SU-DHL-6 (cell line): ENCODE data around the gene ATG101.
A peak's percentile ranks its signal among the peaks of the same experiment; 100 is the strongest.
"Not testable (repeated sequence)": the region's sequence is repeated elsewhere in the genome, so short reads cannot be mapped to it uniquely, and the experiment has no call there.

ENCODE experiments used
- H2AFZ ChIP-seq: fragments of 200-600 bp; sonication (generic); 2 replicates; pipeline ENCODE4 v1.6.1; 2014; ENCODE audit warnings: low read depth, mild to moderate bottlenecking, moderate library complexity, mixed read lengths, antibody characterized with exemption, low read length; ENCODE audit not compliant: severe bottlenecking
- H3F3A ChIP-seq: fragments of 200-600 bp; shearing (Covaris generic); 2 replicates; pipeline ENCODE4 v1.6.0; 2016; ENCODE audit warnings: antibody characterized with exemption, mild to moderate bottlenecking; ENCODE audit not compliant: insufficient read depth
- H3K27ac ChIP-seq: fragments of 200-600 bp; sonication (generic); 2 replicates; pipeline ENCODE4 v1.5.1; 2016; ENCODE audit warnings: low read depth, mild to moderate bottlenecking, low read length, moderate library complexity, mixed read lengths
- H3K27me3 ChIP-seq: fragments of 200-600 bp; sonication (generic), shearing (Covaris generic); 2 replicates; pipeline ENCODE4 v1.6.0; 2014; ENCODE audit warnings: mild to moderate bottlenecking, low read length
- H3K36me3 ChIP-seq: fragments of 200-600 bp; sonication (generic); 2 replicates; pipeline ENCODE4 v1.6.1; 2014; ENCODE audit warnings: mild to moderate bottlenecking, low read length, mixed read lengths
- H3K4me2 ChIP-seq: fragments of 300-600, 200-600 bp; shearing (Covaris generic), sonication (generic); 2 replicates; pipeline ENCODE4 v1.6.0; 2014; ENCODE audit warnings: low read length, low read depth, mild to moderate bottlenecking; ENCODE audit not compliant: poor library complexity, severe bottlenecking
- H3K4me3 ChIP-seq: fragments of 200-600 bp; sonication (generic); 2 replicates; pipeline ENCODE4 v1.5.1; 2014; ENCODE audit warnings: antibody characterized with exemption, low read length, mild to moderate bottlenecking, mixed read lengths; ENCODE audit not compliant: insufficient read depth, poor library complexity, severe bottlenecking
- H3K79me2 ChIP-seq: fragments of 200-600 bp; sonication (generic); 2 replicates; pipeline ENCODE4 v1.6.1; 2014; ENCODE audit warnings: mild to moderate bottlenecking, low read length, moderate library complexity; ENCODE audit not compliant: insufficient read depth
- H3K9ac ChIP-seq: fragments of 200-600 bp; sonication (generic); 2 replicates; pipeline ENCODE4 v1.7.0; 2014; ENCODE audit warnings: mild to moderate bottlenecking, low read length
- H3K9me2 ChIP-seq: fragments of 200-600 bp; sonication (generic); replicated peaks from 2 replicates; pipeline ENCODE4 v1.6.1; 2014; ENCODE audit warnings: low read length; ENCODE audit not compliant: insufficient read depth
- H3K9me3 ChIP-seq: fragments of 200-600 bp; sonication (generic); 2 replicates; pipeline ENCODE4 v1.6.1; 2014; ENCODE audit warnings: low read length, mixed read lengths; ENCODE audit not compliant: insufficient read depth
- H4K20me1 ChIP-seq: fragments of 200-600 bp; sonication (generic); 2 replicates; pipeline ENCODE4 v1.6.1; 2014; ENCODE audit warnings: low read depth, mild to moderate bottlenecking, antibody characterized with exemption, low read length, moderate library complexity, mixed read lengths
- CTCF ChIP-seq: fragments of 200-600 bp; sonication (generic); IDR thresholded peaks from one replicate; pipeline ENCODE4 v1.5.1; 2017; ENCODE audit warnings: antibody characterized with exemption, mild to moderate bottlenecking, low read length, moderate library complexity; ENCODE audit not compliant: insufficient read depth, poor library complexity, severe bottlenecking
- EZH2phosphoT487 ChIP-seq: fragments of 200-600 bp; sonication (generic), shearing (Covaris generic); conservative IDR thresholded peaks from 2 replicates; pipeline ENCODE4 v1.6.1; 2018; ENCODE audit warnings: mild to moderate bottlenecking, antibody characterized with exemption, low read length, moderate library complexity, mixed read lengths

ATG101 gene

GRCh38 chr12:52096332-52097044, 26.7 kb downstream of the ATG101 start:
- Histone ChIP-seq H3K9ac (no peak overlapping the region), H2AFZ (no peak overlapping the region), H3K79me2 (no peaks in the 10 kb centered on the region), H3K4me2 (no peak overlapping the region), H4K20me1 (no peaks in the 10 kb centered on the region), H3K4me3 (no peak overlapping the region), H3K27ac (no peak overlapping the region), H3K9me2 (no peaks in the 10 kb centered on the region), H3F3A (no peaks in the 10 kb centered on the region), H3K9me3 (no peaks in the 10 kb centered on the region), H3K27me3 (no peaks in the 10 kb centered on the region), H3K36me3 (no peaks in the 10 kb centered on the region)
- TF ChIP-seq CTCF (no peak), EZH2phosphoT487 (no peak)

DNA sequence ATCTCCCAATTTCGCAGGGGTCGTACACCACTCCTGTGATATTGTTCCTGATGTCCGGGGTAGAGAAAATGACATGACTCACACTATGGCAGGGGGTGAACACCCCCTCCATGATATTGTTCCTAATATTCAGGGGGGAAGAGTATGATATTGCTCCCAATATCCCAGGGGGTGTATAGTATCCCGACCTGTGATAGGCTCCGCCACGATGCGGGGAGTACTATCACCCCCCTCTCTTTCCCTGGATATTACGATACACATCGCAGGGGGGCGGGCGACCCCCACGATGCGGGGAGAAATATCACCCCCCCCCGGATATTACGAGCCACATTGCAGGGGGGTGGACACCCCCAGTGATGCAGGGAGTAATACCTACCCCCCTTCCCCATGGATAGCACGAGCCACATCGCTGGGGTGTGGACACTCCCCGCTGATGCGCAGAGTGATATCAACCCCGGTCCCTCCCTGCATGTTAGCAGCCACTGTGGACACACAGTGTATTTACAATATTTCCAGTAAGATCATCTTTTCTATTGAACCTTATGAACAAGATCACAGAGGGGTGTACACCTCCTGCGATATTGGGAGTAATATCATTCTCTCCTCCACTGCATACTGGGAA, 27.4 kb downstream of the ATG101 start:
- Histone ChIP-seq H3F3A (no peaks in the 10 kb centered on the region), H3K36me3 (no peaks in the 10 kb centered on the region), H3K79me2 (no peaks in the 10 kb centered on the region), H3K9ac (no peak overlapping the region), H3K4me3 (no peak overlapping the region), H3K9me2 (no peaks in the 10 kb centered on the region), H2AFZ (no peak overlapping the region), H3K9me3 (no peaks in the 10 kb centered on the region), H4K20me1 (no peaks in the 10 kb centered on the region), H3K4me2 (no peak overlapping the region), H3K27ac (no peak overlapping the region), H3K27me3 (no peaks in the 10 kb centered on the region)
- TF ChIP-seq EZH2phosphoT487 (no peak), CTCF (no peak)

DNA sequence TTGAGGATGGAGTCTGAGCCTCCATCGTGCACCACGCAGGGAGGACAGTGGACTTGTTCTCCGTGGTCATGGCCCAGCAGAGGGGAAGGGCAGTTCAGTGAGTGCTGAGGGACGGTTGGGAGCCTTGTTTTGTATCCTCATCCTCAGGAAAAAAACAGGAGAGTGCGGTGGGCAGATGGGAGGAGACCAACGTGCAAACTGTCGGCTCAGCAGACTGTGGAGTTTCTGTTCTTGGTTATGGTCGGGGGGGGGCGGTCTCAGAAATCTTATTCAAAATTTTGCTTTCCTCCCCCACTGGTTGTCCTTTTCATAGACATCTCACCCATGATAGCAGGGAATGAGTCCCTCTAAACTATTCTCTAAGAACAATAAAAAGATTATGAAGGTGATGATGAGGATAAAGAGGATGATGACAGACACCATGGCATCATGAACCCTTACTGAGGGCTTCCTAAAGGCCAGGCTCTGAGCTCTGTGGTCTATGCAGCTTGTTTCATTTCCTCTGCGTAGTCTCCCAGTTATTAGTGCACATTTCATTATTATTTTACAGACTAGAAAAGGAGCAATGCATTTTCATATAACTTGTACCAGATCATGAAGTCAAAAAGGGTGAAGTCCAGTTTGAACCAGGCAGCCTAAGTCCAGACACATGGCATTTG, 34.8 kb downstream of the ATG101 start:
- H3K79me2 ChIP-seq, H3K9me3 ChIP-seq, H4K20me1 ChIP-seq, H3K36me3 ChIP-seq, H3F3A ChIP-seq, H3K9me2 ChIP-seq, H3K27me3 ChIP-seq, H2AFZ ChIP-seq, H3K4me3 ChIP-seq, H3K27ac ChIP-seq: not testable (repeated sequence)
- Histone ChIP-seq H3K4me2 (peak overlapping the region; percentile 42), H3K9ac (0 out of 2 replicates have a peak overlapping the region, but pooled peaks have one; percentile 22)
